K562 (cell line): Measurements from ENCODE around the gene ARHGAP23. TPM values are rescaled to one million over a fixed set of nuclear protein-coding genes. Genes with fewer than 3 reads are reported as not detected.
"Not testable (repeated sequence)": the region's sequence is repeated elsewhere in the genome, so short reads cannot be mapped to it uniquely, and the experiment has no call there.

Source experiments
- ATAC-seq: fragments of 200-7000 bp; cut with Tn5 transposase; 3 replicates; pipeline ENCODE4 v1.9.1; 2020; ENCODE audit warnings: moderate library complexity
- BruUV-seq: library from RNA; stranded (reverse); fragments of 400-500 nt; replicated peaks from 2 replicates; lab custom pipeline; 2021; lab: Mats Ljungman, UMichigan
- CTCF ChIA-PET: fragments of 300-600 bp; formaldehyde crosslinking; extraction: SDS; loops from one replicate; lab custom pipeline; 2021; ENCODE audit warnings: low intra/inter-chr PET ratio; lab: Yijun Ruan, JAX
- POLR2A ChIA-PET: fragments of 300-600, 350-650 bp; sonication (Branson Sonifier 250); formaldehyde crosslinking; extraction: SDS; loops from one replicate; lab custom pipeline; 2021; ENCODE audit warnings: antibody characterized with exemption, inconsistent platforms; lab: Yijun Ruan, JAX
- DNase-seq, 4 experiments: peaks; one replicate each; pipeline versions ENCODE4 v3.0.0 to v3.0.0-alpha.2; 2011 to 2018; ENCODE audit warnings: low spot score in 3 of 4, mixed read lengths in 3 of 4; ENCODE audit errors: extremely low read depth in 1 of 4
- FAIRE-seq: peaks from 2 replicates; lab custom pipeline; 2011; peaks lifted over from hg19 to GRCh38; lab: Jason Lieb, UNC
- H2AFZ ChIP-seq: 2 replicates; pipeline ENCODE4 v1.6.0; 2011; ENCODE audit warnings: low read depth, low read length, control low read depth, inconsistent platforms
- H3K27ac ChIP-seq: fragments of 200-600 bp; 3 replicates; pipeline ENCODE4 v1.8.0; 2011; ENCODE audit warnings: low read depth, mild to moderate bottlenecking, control low read depth, inconsistent platforms, low read length, moderate library complexity, mixed read lengths; ENCODE audit errors: extremely low read depth
- H3K27me3 ChIP-seq, 2 experiments: fragments of 300-600 bp in 1 of 2; 2 replicates in 1 of 2; 3 replicates in 1 of 2; pipeline versions ENCODE4 v1.6.0 to v1.8.0; 2011; ENCODE audit warnings: inconsistent platforms in 2 of 2, low read length in 2 of 2, mild to moderate bottlenecking in 1 of 2, mixed read lengths in 1 of 2, moderate library complexity in 1 of 2; ENCODE audit not compliant: control insufficient read depth in 2 of 2, insufficient read depth in 2 of 2
- H3K36me3 ChIP-seq: fragments of 300-600 bp; 3 replicates; pipeline ENCODE4 v1.8.0; 2011; ENCODE audit warnings: mild to moderate bottlenecking, low read length, inconsistent platforms; ENCODE audit not compliant: control insufficient read depth, insufficient read depth
- H3K4me1 ChIP-seq, 2 experiments: fragments of 200-600 bp in 1 of 2; replicated peaks in 1 of 2; 2 replicates in 1 of 2; 3 replicates in 1 of 2; pipeline versions ENCODE4 v1.5.1 to v1.8.0; 2011; ENCODE audit warnings: inconsistent platforms in 2 of 2, low read length in 2 of 2, mild to moderate bottlenecking in 1 of 2, mixed read lengths in 1 of 2, moderate library complexity in 1 of 2; ENCODE audit not compliant: control insufficient read depth in 2 of 2, insufficient read depth in 2 of 2
- H3K4me2 ChIP-seq: 2 replicates; pipeline ENCODE4 v1.6.1; 2011; ENCODE audit warnings: low read length, control low read depth, inconsistent platforms, mixed read lengths; ENCODE audit not compliant: insufficient read depth
- H3K4me3 ChIP-seq: fragments of 200-600 bp; sonication (generic), shearing (Covaris generic); 2 replicates; pipeline ENCODE4 v1.5.1; 2016; ENCODE audit warnings: control low read depth, inconsistent platforms
- H3K79me2 ChIP-seq: fragments of 200-600 bp; 3 replicates; pipeline ENCODE4 v1.8.0; 2011; ENCODE audit warnings: low read length, inconsistent platforms; ENCODE audit not compliant: control insufficient read depth, insufficient read depth
- H3K9ac ChIP-seq, 2 experiments: 2 replicates each; pipeline versions ENCODE4 v1.6.0 to v1.6.1; 2011; ENCODE audit warnings: low read depth in 2 of 2, low read length in 2 of 2, control low read depth in 1 of 2, inconsistent platforms in 1 of 2, mild to moderate bottlenecking in 1 of 2, mixed read lengths in 1 of 2; ENCODE audit not compliant: insufficient read depth in 1 of 2
- H3K9me1 ChIP-seq: one replicate; pipeline ENCODE4 v1.6.0; 2011; ENCODE audit warnings: inconsistent platforms, mild to moderate bottlenecking, low read length, moderate library complexity; ENCODE audit not compliant: control insufficient read depth, insufficient read depth
- H3K9me3 ChIP-seq: replicated peaks from 2 replicates; pipeline ENCODE4 v1.5.1; 2011; ENCODE audit warnings: low read depth, low read length, inconsistent platforms; ENCODE audit not compliant: control insufficient read depth, insufficient read depth
- H4K20me1 ChIP-seq: replicated peaks from 2 replicates; pipeline ENCODE4 v1.6.1; 2011; ENCODE audit warnings: low read length, inconsistent platforms, mixed read lengths; ENCODE audit not compliant: control insufficient read depth, insufficient read depth
- CTCF ChIP-seq, 3 experiments: IDR thresholded peaks in 2 of 3; conservative IDR thresholded peaks in 1 of 3; 2 replicates each; pipeline ENCODE4 v1.5.1; 2011 to 2012; ENCODE audit warnings: low read length in 3 of 3, mild to moderate bottlenecking in 3 of 3, control low read depth in 2 of 3, improper control_type of control experiment in 1 of 3, inconsistent platforms in 1 of 3, low read depth in 1 of 3, mixed read lengths in 1 of 3, moderate library complexity in 1 of 3; ENCODE audit not compliant: insufficient read depth in 2 of 3
- ILF3 ChIP-seq: fragments of 450-650 bp; IDR thresholded peaks from 2 replicates; pipeline ENCODE4 v1.6.1; 2018; ENCODE audit warnings: antibody characterized with exemption, mild to moderate bottlenecking, moderate library complexity, borderline replicate concordance
- MYNN ChIP-seq, 2 experiments: sonication (generic); formaldehyde crosslinking in 1 of 2; IDR thresholded peaks; 2 replicates each; pipeline versions ENCODE4 v1.5.0 to v1.6.1; 2016 to 2020; ENCODE audit warnings: antibody characterized with exemption in 1 of 2, missing genetic modification reagents in 1 of 2
- PKNOX1 ChIP-seq: fragments of 450-650 bp; IDR thresholded peaks from 2 replicates; pipeline ENCODE4 v1.6.1; 2016
- RAD21 ChIP-seq, 2 experiments: fragments of 250-450 bp in 1 of 2; fragments of 450-650 bp in 1 of 2; sonication (Bioruptor Pico) in 1 of 2; formaldehyde crosslinking in 1 of 2; IDR thresholded peaks in 1 of 2; conservative IDR thresholded peaks in 1 of 2; 2 replicates each; pipeline versions ENCODE4 v1.4.0 to v1.8.0; 2020 to 2022; ENCODE audit warnings: mild to moderate bottlenecking in 2 of 2, moderate library complexity in 1 of 2
- SIRT6 ChIP-seq: IDR thresholded peaks from one replicate; pipeline ENCODE4 v1.6.1; 2012; ENCODE audit warnings: low read depth, mild to moderate bottlenecking, control low read depth, inconsistent platforms, low read length, moderate library complexity
- SMARCA5 ChIP-seq: fragments of 450-650 bp; IDR thresholded peaks from 2 replicates; pipeline ENCODE4 v1.6.1; 2016
- SPI1 ChIP-seq: IDR thresholded peaks from 2 replicates; pipeline ENCODE4 v1.6.1; 2011; ENCODE audit warnings: low read depth, low read length, control low read depth, borderline replicate concordance
- ZNF584 ChIP-seq: fragments of 200-800 bp; sonication (Bioruptor generic); IDR thresholded peaks from 2 replicates; pipeline ENCODE4 v1.6.1; 2016; ENCODE audit warnings: low read depth, mild to moderate bottlenecking, missing genetic modification characterization, missing compliant biosample characterization
- WGBS: fragments of 100-300 bp; shearing (Covaris generic); methylation state at CpG from one replicate; pipeline ENCODE4 v1.1.6; 2016; ENCODE audit warnings: low coverage, mixed read lengths; ENCODE audit not compliant: insufficient coverage; ENCODE audit errors: missing lambda C conversion rate; 5-methylcytosine and 5-hydroxymethylcytosine counted together
- in situ Hi-C: fragments of 300-500 bp; cut with MboI; formaldehyde crosslinking; loops from 4 replicates; pipeline ENCODE4 v1.15.0; 2018; ENCODE audit warnings: inconsistent platforms, mixed read lengths
- intact Hi-C: fragments of 100-400 bp; cut with micrococcal nuclease; formaldehyde crosslinking; loops from 2 replicates; pipeline ENCODE4 v1.14.2; 2022
- polyA plus RNA-seq, 8 experiments: library from polyadenylated mRNA; depleted of rRNA in 4 of 8; stranded (reverse) in 5 of 8; unstranded in 3 of 8; fragments of >200 nt; fragmentation: Nextera tagmentation in 2 of 8; fragmentation: Illumina TruSeq in 1 of 8; extraction: Ambion mirVana in 2 of 8; extraction: Trizol in 1 of 8; gene quantifications; 2 replicates each; pipeline versions ENCODE4 v1.2.1 to v1.2.3, GENCODE V29; 2011 to 2014; ENCODE audit warnings: inconsistent platforms in 1 of 8, missing spikeins in 1 of 8
- total RNA-seq, 7 experiments: library from RNA; depleted of rRNA in 6 of 7; stranded (reverse); fragments of >200 nt in 6 of 7; fragmentation: Illumina TruSeq in 2 of 7; extraction: Trizol in 2 of 7; gene quantifications; 2 replicates each; pipeline versions ENCODE4 v1.2.1 to v1.2.3, GENCODE V29; 2011 to 2021; ENCODE audit warnings: low replicate concordance in 1 of 7

The ARHGAP23 gene
- total and polyA plus RNA-seq, 9 of the 15 experiments (the other 6 are each of a cell fraction or from before 2014, with no cell fraction given) = 0.01 to 2.7 (median 0.70) TPM

- TF ChIP-seq ILF3 (no peak), SIRT6 (no peak), SMARCA5 (no peak), MYNN (IDR thresholded peaks at IDR 0.05) (no peak), MYNN (CRISPR knock-in tag; IDR thresholded peaks at IDR 0.05) (no peak), ZNF584 (no peak)
- TF ChIP-seq, all 486 proteins: peak for 14
Observed at GRCh38 chr17:38469875-38470274, 41.6 kb downstream of the ARHGAP23 start (continued).

DNA sequence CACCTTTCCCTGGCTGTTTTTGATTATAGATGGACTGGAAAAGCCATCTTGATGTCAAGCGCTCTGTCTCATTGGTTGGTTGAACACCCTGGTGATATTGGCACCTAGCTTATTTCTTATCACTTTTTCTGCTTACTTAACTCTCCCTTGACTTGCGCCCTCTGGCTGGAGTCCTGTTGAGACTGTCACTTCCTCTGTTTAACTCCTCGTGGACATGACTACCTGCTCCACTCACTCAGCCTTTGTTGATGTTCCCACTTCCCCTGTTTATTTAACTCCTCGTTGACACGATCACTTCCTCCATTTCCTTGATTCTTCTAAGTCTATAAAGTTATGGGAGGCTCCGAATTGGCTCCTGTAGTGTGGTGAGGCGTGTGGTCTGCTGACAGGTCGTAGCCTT is 43.0 kb downstream of the ARHGAP23 start:
- H3K27ac ChIP-seq, intact Hi-C loops, H3K4me3 ChIP-seq, H3K79me2 ChIP-seq, CTCF ChIA-PET, FAIRE-seq, H3K9ac ChIP-seq, H3K36me3 ChIP-seq, H4K20me1 ChIP-seq, H3K9me3 ChIP-seq, H3K4me2 ChIP-seq, BruUV-seq, H3K9me1 ChIP-seq: not testable (repeated sequence)
- Histone ChIP-seq H3K27me3 (peaks cover 0 to 19% of the 10 kb centered on the region in 2 experiments; a peak in 2 of 5 replicates), H2AFZ (peak overlapping the region; percentile 62; the same call in 1 of the 2 replicates), H3K4me1 (peaks cover 5 to 25% of the 10 kb centered on the region in 2 experiments; a peak in 4 of 5 replicates)
- peak; percentile 44; the same call in 1 of the 3 replicates for ATAC-seq
- peak in 1 of 4 experiments; percentile 11 for DNase-seq
- in situ Hi-C loops = loop anchor here (10.0 kb wide), 1 partner anchor 126 kb away; the partner anchor contains the start of gene GPR179
- WGBS = 39% methylated on average over 8 of the region's 8 CpGs
- POLR2A ChIA-PET = interaction anchor here (0.6 kb wide), 1 partner anchor 105 kb away, joined by 3 read pairs; no protein-coding TSS in a partner anchor
- TF ChIP-seq PKNOX1 = 0 out of 2 replicates have a peak, but pooled peaks have one; percentile 6
- TF ChIP-seq RAD21 (CRISPR knock-in tag; conservative IDR thresholded peaks at IDR 0.05 in 1 of 2, IDR thresholded peaks at IDR 0.05 in 1 of 2) = peak in 1 of 2 experiments; percentile 35; a peak in 1 of 4 replicates
- TF ChIP-seq SPI1 = peak; percentile 44; the same call in 1 of the 2 replicates
- TF ChIP-seq CTCF (IDR thresholded peaks at IDR 0.05 in 2 of 3, conservative IDR thresholded peaks at IDR 0.05 in 1 of 3; ENCODE audit: insufficient read depth in 2 of 3, low read depth in 1 of 3, low read length in 3 of 3) = peak in 2 of 3 experiments; percentile 8 to 28; a peak in 1 of 6 replicates
